IPS-11a (cell line): ENCODE data around the gene C6orf62.
"Not testable (repeated sequence)": the region's sequence is repeated elsewhere in the genome, so short reads cannot be mapped to it uniquely, and the experiment has no call there.

Experiments
- H3K4me3 ChIP-seq: one replicate; pipeline ENCODE4 v1.5.1; 2013; ENCODE audit warnings: low read depth, low read length, control low read depth

C6orf62 gene

GRCh38 chr6:24743265-24743943, 24.4 kb upstream of the C6orf62 start:
- H3K4me3 ChIP-seq = no peak overlapping the region

- no peak overlapping the region for H3K4me3 ChIP-seq
Observed at GRCh38 chr6:24742216-24742738, 23.3 kb upstream of the C6orf62 start.

- no peak overlapping the region for H3K4me3 ChIP-seq
Observed at GRCh38 chr6:24740861-24741260, 21.9 kb upstream of the C6orf62 start.

- no peak overlapping the region for H3K4me3 ChIP-seq
Observed at GRCh38 chr6:24738741-24739140, 19.8 kb upstream of the C6orf62 start.

- H3K4me3 ChIP-seq = not testable (repeated sequence)
Observed at GRCh38 chr6:24734710-24735109, 15.8 kb upstream of the C6orf62 start.

- no peak overlapping the region for H3K4me3 ChIP-seq
Observed at GRCh38 chr6:24734166-24734565, 15.2 kb upstream of the C6orf62 start.

- H3K4me3 ChIP-seq = not testable (repeated sequence)
Observed at GRCh38 chr6:24731456-24732134, 12.6 kb upstream of the C6orf62 start.

- not testable (repeated sequence) for H3K4me3 ChIP-seq
Observed at GRCh38 chr6:24730653-24731052, 11.7 kb upstream of the C6orf62 start.

- no peak overlapping the region for H3K4me3 ChIP-seq
Observed at GRCh38 chr6:24723270-24723669, 4.3 kb upstream of the C6orf62 start.

GRCh38 chr6:24721461-24722215, 2.7 kb upstream of the C6orf62 start:
- peak overlapping the region; percentile 60 for H3K4me3 ChIP-seq

GRCh38 chr6:24720604-24721460, 1.9 kb upstream of the C6orf62 start:
- peak overlapping the region; percentile 92 for H3K4me3 ChIP-seq

- H3K4me3 ChIP-seq = peak overlapping the region; percentile 92
Observed at GRCh38 chr6:24720131-24720603, 1.2 kb upstream of the C6orf62 start.

- H3K4me3 ChIP-seq = peak overlapping the region; percentile 92
Observed at GRCh38 chr6:24718449-24719124, 367 bp downstream of the C6orf62 start.

- H3K4me3 ChIP-seq = not testable (repeated sequence)
Observed at GRCh38 chr6:24716602-24717148, 2.3 kb downstream of the C6orf62 start.

GRCh38 chr6:24710519-24711303, 8.2 kb downstream of the C6orf62 start:
- H3K4me3 ChIP-seq = no peak overlapping the region

- H3K4me3 ChIP-seq = no peak overlapping the region
Observed at GRCh38 chr6:24709014-24709711, 9.8 kb downstream of the C6orf62 start.

GRCh38 chr6:24708612-24709011, 10.3 kb downstream of the C6orf62 start:
- no peak overlapping the region for H3K4me3 ChIP-seq

- H3K4me3 ChIP-seq = no peak overlapping the region
Observed at GRCh38 chr6:24704468-24704867, 14.5 kb downstream of the C6orf62 start.
